ENCODE results near the gene PPP1R12A. TPM values are rescaled to one million over a fixed set of nuclear protein-coding genes. Genes with fewer than 3 reads are reported as not detected.
A peak's percentile ranks its signal among the peaks of the same experiment; 100 is the strongest.

PPP1R12A gene
- total RNA-seq, 1 experiment from 2014 or later: 69.9 TPM

- H3K36me3 ChIP-seq (ENCODE audit: low read depth): no peaks in the 10 kb centered on the region
- intact Hi-C loops (cut with micrococcal nuclease; ENCODE audit: unreplicated experiment): no loop called here
- no TSS peak for BruUV-seq (replicated peaks)
- H3K9me3 ChIP-seq (ENCODE audit: insufficient read depth, low read depth): no peaks in the 10 kb centered on the region; the same call in 1 of the 2 replicates
- no peaks in the 10 kb centered on the region for H3K27me3 ChIP-seq (ENCODE audit: insufficient read depth, low read depth)
- ChIA-PET POLR2A (ENCODE audit: unreplicated experiment) (no interaction called here), CTCF (no interaction called here)
- no peak overlapping the region; the same call in 1 of the 2 replicates for H3K4me3 ChIP-seq
- 0 out of 2 replicates have a peak overlapping the region, but pooled peaks have one; percentile 40 for H2AFZ ChIP-seq
- no peak for TF ChIP-seq EZH2 (IDR thresholded peaks at IDR 0.05; ENCODE audit: low read depth)
- TF ChIP-seq, protein P1, sequence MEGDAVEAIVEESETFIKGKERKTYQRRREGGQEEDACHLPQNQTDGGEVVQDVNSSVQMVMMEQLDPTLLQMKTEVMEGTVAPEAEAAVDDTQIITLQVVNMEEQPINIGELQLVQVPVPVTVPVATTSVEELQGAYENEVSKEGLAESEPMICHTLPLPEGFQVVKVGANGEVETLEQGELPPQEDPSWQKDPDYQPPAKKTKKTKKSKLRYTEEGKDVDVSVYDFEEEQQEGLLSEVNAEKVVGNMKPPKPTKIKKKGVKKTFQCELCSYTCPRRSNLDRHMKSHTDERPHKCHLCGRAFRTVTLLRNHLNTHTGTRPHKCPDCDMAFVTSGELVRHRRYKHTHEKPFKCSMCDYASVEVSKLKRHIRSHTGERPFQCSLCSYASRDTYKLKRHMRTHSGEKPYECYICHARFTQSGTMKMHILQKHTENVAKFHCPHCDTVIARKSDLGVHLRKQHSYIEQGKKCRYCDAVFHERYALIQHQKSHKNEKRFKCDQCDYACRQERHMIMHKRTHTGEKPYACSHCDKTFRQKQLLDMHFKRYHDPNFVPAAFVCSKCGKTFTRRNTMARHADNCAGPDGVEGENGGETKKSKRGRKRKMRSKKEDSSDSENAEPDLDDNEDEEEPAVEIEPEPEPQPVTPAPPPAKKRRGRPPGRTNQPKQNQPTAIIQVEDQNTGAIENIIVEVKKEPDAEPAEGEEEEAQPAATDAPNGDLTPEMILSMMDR (conservative IDR thresholded peaks at IDR 0.05): no peak
- peak overlapping the region; percentile 64 for H3K27ac ChIP-seq
- peaks cover 15% of the 10 kb centered on the region; the same call in 1 of the 2 replicates for H3F3A ChIP-seq (ENCODE audit: insufficient read depth, low read depth)
- H3K9me2 ChIP-seq (ENCODE audit: insufficient read depth): 0 out of 2 replicates have a peak, but pooled peaks cover 3% of the 10 kb centered on the region
- no peaks in the 10 kb centered on the region for H4K20me1 ChIP-seq (ENCODE audit: insufficient read depth)
- peaks cover 16% of the 10 kb centered on the region for H3K4me1 ChIP-seq (replicated peaks; ENCODE audit: insufficient read depth)
- peak overlapping the region; percentile 44; the same call in 1 of the 2 replicates for H3K4me2 ChIP-seq
- H3K79me2 ChIP-seq (ENCODE audit: low read depth): no peaks in the 10 kb centered on the region
- DNase-seq: peak in 1 of 2 experiments; percentile 81
Observed at GRCh38 chr12:79725987-79726386, 208.9 kb downstream of the PPP1R12A start.

Other genes starting within 250 kb of the PPP1R12A start
- 204 and 361 TPM in 2 replicates for gene PAWR, start 244.1 kb downstream of the PPP1R12A start, total RNA-seq (2021)
- not detected in 2 replicates for gene OTOGL, start 164.4 kb upstream of the PPP1R12A start, total RNA-seq (2021)

All from PC-9 (cell line).